Left cardiac atrium (tissue), 4 donors: Measurements from ENCODE around the gene PRR20E. TPM values are rescaled to one million over a fixed set of nuclear protein-coding genes. Genes with fewer than 3 reads are reported as not detected.
A peak's percentile ranks its signal among the peaks of the same experiment; 100 is the strongest.
"Not testable (repeated sequence)": the region's sequence is repeated elsewhere in the genome, so short reads cannot be mapped to it uniquely, and the experiment has no call there.

Experiments
- ATAC-seq, 2 donors: fragments of 200-7000 bp; cut with Tn5 transposase; one replicate each; pipeline ENCODE4 v1.9.1; 2020; ENCODE audit warnings: mild to moderate bottlenecking in 2 of 2, moderate library complexity in 2 of 2
- DNase-seq: peaks from one replicate; pipeline ENCODE4 v3.0.0-alpha.2; 2020
- intact Hi-C, 2 donors: fragments of 100-400 bp; cut with DNase I; formaldehyde crosslinking; loops; one replicate each; pipeline versions ENCODE4 v1.14.1 to v1.15.1; 2022 to 2023
- long read RNA-seq: library from polyadenylated mRNA; unstranded; transcript quantifications from one replicate; pipeline ENCODE4 v2.0.0, GENCODE V29; 2021
- total RNA-seq, 2 donors: library from RNA; stranded (reverse); fragmentation: NEBNext Ultra II Directional; extraction: Animal tissue kit (Norgen Biotek cat#: 25700); gene quantifications; one replicate each; pipeline ENCODE4 v1.2.1, GENCODE V29; 2021
- donor health status: DM: no; HTN: yes; CAD: no.
- donor health status: DM: no; HTN: yes; CAD: no; lungs with severe emphysema.
- donor health status: DM: yes; HTN: yes; CAD: no.
- donor health status: Dilated cardiomyopathy.

The PRR20E gene
- not detected for total RNA-seq
- long read RNA-seq = 0 reads

GRCh38 chr13:57166897-57167296 lies at the start of gene PRR20E:
Gene PRR20E, plus strand, starts transcription at chr13:57167197. Its CDS starts 387 bp downstream, at chr13:57167584.
- DNase-seq, intact Hi-C loops, ATAC-seq: not testable (repeated sequence)

- DNase-seq (peak; percentile 59), ATAC-seq (peak; percentile 99 to 100)
- intact Hi-C loops = no loop called here
Observed at GRCh38 chr13:57123681-57124080, 43.3 kb upstream of the PRR20E start.

- intact Hi-C loops = no loop called here
- ATAC-seq (no peak), DNase-seq (no peak)
Observed at GRCh38 chr13:57128909-57129308, 38.1 kb upstream of the PRR20E start.

- ATAC-seq (no peak), DNase-seq (no peak)
- intact Hi-C loops = no loop called here
Observed at GRCh38 chr13:57136093-57136492, 30.9 kb upstream of the PRR20E start.

- ATAC-seq = no peak
- intact Hi-C loops = no loop called here
- DNase-seq = no peak
Observed at GRCh38 chr13:57137585-57137984, 29.4 kb upstream of the PRR20E start.

GRCh38 chr13:57138988-57139387 lies 28.0 kb upstream of the PRR20E start:
- ATAC-seq (no peak), DNase-seq (no peak)
- intact Hi-C loops = no loop called here

GRCh38 chr13:57139781-57140180 lies 27.2 kb upstream of the PRR20E start:
- intact Hi-C loops, ATAC-seq, DNase-seq: not testable (repeated sequence)

GRCh38 chr13:57140235-57140968 lies 26.6 kb upstream of the PRR20E start, which contains the start of gene PRR20A:
Gene PRR20A, plus strand, starts transcription at chr13:57140918. Its CDS starts 387 bp downstream, at chr13:57141305.
- DNase-seq, ATAC-seq, intact Hi-C loops: not testable (repeated sequence)

GRCh38 chr13:57147188-57147587 lies 19.8 kb upstream of the PRR20E start, which contains the start of gene PRR20B:
Gene PRR20B, plus strand, starts transcription at chr13:57147488. Its CDS starts 387 bp downstream, at chr13:57147875.
- DNase-seq, intact Hi-C loops, ATAC-seq: not testable (repeated sequence)

GRCh38 chr13:57148106-57148505 lies 18.9 kb upstream of the PRR20E start:
- intact Hi-C loops, ATAC-seq, DNase-seq: not testable (repeated sequence)

- intact Hi-C loops, DNase-seq, ATAC-seq: not testable (repeated sequence)
Observed at GRCh38 chr13:57153761-57154160, 13.2 kb upstream of the PRR20E start, which contains the start of gene PRR20C. Gene PRR20C, plus strand, starts transcription at chr13:57154061. Its CDS starts 387 bp downstream, at chr13:57154448.

- intact Hi-C loops, ATAC-seq, DNase-seq: not testable (repeated sequence)
Observed at GRCh38 chr13:57160332-57160731, 6.7 kb upstream of the PRR20E start, which contains the start of gene PRR20D. Gene PRR20D, plus strand, starts transcription at chr13:57160632. Its CDS starts 387 bp downstream, at chr13:57161019.

GRCh38 chr13:57191667-57192066 lies 24.7 kb downstream of the PRR20E start:
- ATAC-seq = no peak
- intact Hi-C loops = no loop called here
- DNase-seq = no peak

- no peak for ATAC-seq
- DNase-seq = no peak
- intact Hi-C loops = no loop called here
Observed at GRCh38 chr13:57212989-57213388, 46.0 kb downstream of the PRR20E start.

Other genes starting within 250 kb of the PRR20E start
- not detected for gene PRR20A, start 26.3 kb upstream of the PRR20E start, total RNA-seq
- not detected for gene PRR20B, start 19.7 kb upstream of the PRR20E start, total RNA-seq
- not detected for gene PRR20C, start 13.1 kb upstream of the PRR20E start, total RNA-seq
- not detected for gene PRR20D, start 6.6 kb upstream of the PRR20E start, total RNA-seq